Stimulated activated CD8-positive, alpha-beta memory T cell treated with anti-CD3 and anti-CD28 coated beads, Interleukin-15, amount 100 ng/mL, for 1 hour (primary cell): ENCODE measurements around the gene ALK.

Source experiments
- DNase-seq: peaks from one replicate; pipeline ENCODE4 v3.0.0-alpha.2; 2020; ENCODE audit warnings: low read depth

ALK gene

GRCh38 chr2:29155578-29155977 is 765.8 kb downstream of the ALK start:
- no peak for DNase-seq

- no peak for DNase-seq
Measured at GRCh38 chr2:29154610-29155009, 766.8 kb downstream of the ALK start.

- DNase-seq: no peak
Measured at GRCh38 chr2:29147963-29148362, 773.4 kb downstream of the ALK start.

GRCh38 chr2:29146197-29146596 is 775.2 kb downstream of the ALK start:
- no peak for DNase-seq

- DNase-seq: no peak
Measured at GRCh38 chr2:29143657-29144056, 777.7 kb downstream of the ALK start.
